K562 (cell line): ENCODE data around the gene OR8G5. TPM values are rescaled to one million over a fixed set of nuclear protein-coding genes. Genes with fewer than 3 reads are reported as not detected.

Source experiments
- ATAC-seq: fragments of 200-7000 bp; cut with Tn5 transposase; 3 replicates; pipeline ENCODE4 v1.9.1; 2020; ENCODE audit warnings: moderate library complexity
- BruUV-seq: library from RNA; stranded (reverse); fragments of 400-500 nt; replicated peaks from 2 replicates; lab custom pipeline; 2021; lab: Mats Ljungman, UMichigan
- CTCF ChIA-PET: fragments of 300-600 bp; formaldehyde crosslinking; extraction: SDS; loops from one replicate; lab custom pipeline; 2021; ENCODE audit warnings: low intra/inter-chr PET ratio; lab: Yijun Ruan, JAX
- POLR2A ChIA-PET: fragments of 300-600, 350-650 bp; sonication (Branson Sonifier 250); formaldehyde crosslinking; extraction: SDS; loops from one replicate; lab custom pipeline; 2021; ENCODE audit warnings: antibody characterized with exemption, inconsistent platforms; lab: Yijun Ruan, JAX
- DNase-seq, 4 experiments: peaks; one replicate each; pipeline versions ENCODE4 v3.0.0 to v3.0.0-alpha.2; 2011 to 2018; ENCODE audit warnings: low spot score in 3 of 4, mixed read lengths in 3 of 4; ENCODE audit errors: extremely low read depth in 1 of 4
- FAIRE-seq: peaks from 2 replicates; lab custom pipeline; 2011; peaks lifted over from hg19 to GRCh38; lab: Jason Lieb, UNC
- H2AFZ ChIP-seq: 2 replicates; pipeline ENCODE4 v1.6.0; 2011; ENCODE audit warnings: low read depth, low read length, control low read depth, inconsistent platforms
- H3K27ac ChIP-seq: fragments of 200-600 bp; 3 replicates; pipeline ENCODE4 v1.8.0; 2011; ENCODE audit warnings: low read depth, mild to moderate bottlenecking, control low read depth, inconsistent platforms, low read length, moderate library complexity, mixed read lengths; ENCODE audit errors: extremely low read depth
- H3K27me3 ChIP-seq, 2 experiments: fragments of 300-600 bp in 1 of 2; 2 replicates in 1 of 2; 3 replicates in 1 of 2; pipeline versions ENCODE4 v1.6.0 to v1.8.0; 2011; ENCODE audit warnings: inconsistent platforms in 2 of 2, low read length in 2 of 2, mild to moderate bottlenecking in 1 of 2, mixed read lengths in 1 of 2, moderate library complexity in 1 of 2; ENCODE audit not compliant: control insufficient read depth in 2 of 2, insufficient read depth in 2 of 2
- H3K36me3 ChIP-seq: fragments of 300-600 bp; 3 replicates; pipeline ENCODE4 v1.8.0; 2011; ENCODE audit warnings: mild to moderate bottlenecking, low read length, inconsistent platforms; ENCODE audit not compliant: control insufficient read depth, insufficient read depth
- H3K4me1 ChIP-seq, 2 experiments: fragments of 200-600 bp in 1 of 2; replicated peaks in 1 of 2; 2 replicates in 1 of 2; 3 replicates in 1 of 2; pipeline versions ENCODE4 v1.5.1 to v1.8.0; 2011; ENCODE audit warnings: inconsistent platforms in 2 of 2, low read length in 2 of 2, mild to moderate bottlenecking in 1 of 2, mixed read lengths in 1 of 2, moderate library complexity in 1 of 2; ENCODE audit not compliant: control insufficient read depth in 2 of 2, insufficient read depth in 2 of 2
- H3K4me2 ChIP-seq: 2 replicates; pipeline ENCODE4 v1.6.1; 2011; ENCODE audit warnings: low read length, control low read depth, inconsistent platforms, mixed read lengths; ENCODE audit not compliant: insufficient read depth
- H3K4me3 ChIP-seq: fragments of 200-600 bp; sonication (generic), shearing (Covaris generic); 2 replicates; pipeline ENCODE4 v1.5.1; 2016; ENCODE audit warnings: control low read depth, inconsistent platforms
- H3K79me2 ChIP-seq: fragments of 200-600 bp; 3 replicates; pipeline ENCODE4 v1.8.0; 2011; ENCODE audit warnings: low read length, inconsistent platforms; ENCODE audit not compliant: control insufficient read depth, insufficient read depth
- H3K9ac ChIP-seq, 2 experiments: 2 replicates each; pipeline versions ENCODE4 v1.6.0 to v1.6.1; 2011; ENCODE audit warnings: low read depth in 2 of 2, low read length in 2 of 2, control low read depth in 1 of 2, inconsistent platforms in 1 of 2, mild to moderate bottlenecking in 1 of 2, mixed read lengths in 1 of 2; ENCODE audit not compliant: insufficient read depth in 1 of 2
- H3K9me1 ChIP-seq: one replicate; pipeline ENCODE4 v1.6.0; 2011; ENCODE audit warnings: inconsistent platforms, mild to moderate bottlenecking, low read length, moderate library complexity; ENCODE audit not compliant: control insufficient read depth, insufficient read depth
- H3K9me3 ChIP-seq: replicated peaks from 2 replicates; pipeline ENCODE4 v1.5.1; 2011; ENCODE audit warnings: low read depth, low read length, inconsistent platforms; ENCODE audit not compliant: control insufficient read depth, insufficient read depth
- H4K20me1 ChIP-seq: replicated peaks from 2 replicates; pipeline ENCODE4 v1.6.1; 2011; ENCODE audit warnings: low read length, inconsistent platforms, mixed read lengths; ENCODE audit not compliant: control insufficient read depth, insufficient read depth
- ADNP ChIP-seq: fragments of 200-800 bp; sonication (Bioruptor generic); IDR thresholded peaks from 2 replicates; pipeline ENCODE4 v1.6.1; 2016; ENCODE audit warnings: missing genetic modification characterization, missing compliant biosample characterization
- KDM4B ChIP-seq, 2 experiments: fragments of 450-650 bp in 1 of 2; sonication (generic) in 1 of 2; IDR thresholded peaks; 2 replicates each; pipeline ENCODE4 v1.6.1; 2016 to 2017; ENCODE audit warnings: borderline replicate concordance in 2 of 2, antibody characterized with exemption in 1 of 2, low read depth in 1 of 2, mild to moderate bottlenecking in 1 of 2
- KLF13 ChIP-seq: fragments of 450-650 bp; IDR thresholded peaks from 2 replicates; pipeline ENCODE4 v1.6.1; 2016; ENCODE audit warnings: missing genetic modification characterization, low read depth, mild to moderate bottlenecking, missing compliant biosample characterization, moderate library complexity, borderline replicate concordance
- POLR2A ChIP-seq: fragments of 450-650 bp; conservative IDR thresholded peaks from 2 replicates; pipeline ENCODE4 v1.6.1; 2016
- PTBP1 ChIP-seq: fragments of 200-400 bp; formaldehyde crosslinking; IDR thresholded peaks from 2 replicates; pipeline ENCODE4 v1.6.1; 2017; ENCODE audit warnings: low read depth, low read length
- RB1 ChIP-seq: fragments of 450-650 bp; IDR thresholded peaks from 2 replicates; pipeline ENCODE4 v1.6.1; 2017; ENCODE audit warnings: low read depth, mild to moderate bottlenecking
- RFX1 ChIP-seq: fragments of 450-650 bp; IDR thresholded peaks from 2 replicates; pipeline ENCODE4 v1.6.1; 2016; ENCODE audit warnings: mild to moderate bottlenecking, moderate library complexity
- ZNF511 ChIP-seq: sonication (generic); formaldehyde crosslinking; IDR thresholded peaks from 2 replicates; pipeline ENCODE4 v1.8.0; 2022; ENCODE audit warnings: mild to moderate bottlenecking, missing genetic modification reagents
- ZNF780A ChIP-seq: fragments of 250-450 bp; sonication (Bioruptor Pico); IDR thresholded peaks from 2 replicates; pipeline ENCODE4 v1.5.0; 2021; ENCODE audit warnings: mild to moderate bottlenecking
- WGBS: fragments of 100-300 bp; shearing (Covaris generic); methylation state at CpG from one replicate; pipeline ENCODE4 v1.1.6; 2016; ENCODE audit warnings: low coverage, mixed read lengths; ENCODE audit not compliant: insufficient coverage; ENCODE audit errors: missing lambda C conversion rate; 5-methylcytosine and 5-hydroxymethylcytosine counted together
- in situ Hi-C: fragments of 300-500 bp; cut with MboI; formaldehyde crosslinking; loops from 4 replicates; pipeline ENCODE4 v1.15.0; 2018; ENCODE audit warnings: inconsistent platforms, mixed read lengths
- intact Hi-C: fragments of 100-400 bp; cut with micrococcal nuclease; formaldehyde crosslinking; loops from 2 replicates; pipeline ENCODE4 v1.14.2; 2022
- polyA plus RNA-seq, 8 experiments: library from polyadenylated mRNA; depleted of rRNA in 4 of 8; stranded (reverse) in 5 of 8; unstranded in 3 of 8; fragments of >200 nt; fragmentation: Nextera tagmentation in 2 of 8; fragmentation: Illumina TruSeq in 1 of 8; extraction: Ambion mirVana in 2 of 8; extraction: Trizol in 1 of 8; gene quantifications; 2 replicates each; pipeline versions ENCODE4 v1.2.1 to v1.2.3, GENCODE V29; 2011 to 2014; ENCODE audit warnings: inconsistent platforms in 1 of 8, missing spikeins in 1 of 8
- total RNA-seq, 7 experiments: library from RNA; depleted of rRNA in 6 of 7; stranded (reverse); fragments of >200 nt in 6 of 7; fragmentation: Illumina TruSeq in 2 of 7; extraction: Trizol in 2 of 7; gene quantifications; 2 replicates each; pipeline versions ENCODE4 v1.2.1 to v1.2.3, GENCODE V29; 2011 to 2021; ENCODE audit warnings: low replicate concordance in 1 of 7

The OR8G5 gene
- total and polyA plus RNA-seq, 9 of the 15 experiments (the other 6 are each of a cell fraction or from before 2014, with no cell fraction given) = 0.18 to 3.8 (median 1.7) TPM

- no peaks in the 10 kb centered on the region for H3K9me3 ChIP-seq
- no peak overlapping the region for H2AFZ ChIP-seq
- POLR2A ChIA-PET = no interaction called here
- FAIRE-seq (no peak), DNase-seq (no peak), ATAC-seq (no peak)
- no peak overlapping the region for H3K27ac ChIP-seq
- no TSS peak for BruUV-seq
- intact Hi-C loops (no loop called here), in situ Hi-C loops (no loop called here)
- 0 out of 3 replicates have a peak, but pooled peaks cover 3% of the 10 kb centered on the region for H3K36me3 ChIP-seq
- H3K4me1 ChIP-seq = no peaks in the 10 kb centered on the region
- H3K9me1 ChIP-seq = no peaks in the 10 kb centered on the region
- CTCF ChIA-PET = no interaction called here
- no peak overlapping the region for H3K4me2 ChIP-seq
- no peaks in the 10 kb centered on the region for H4K20me1 ChIP-seq
- no peak overlapping the region for H3K4me3 ChIP-seq
- no peaks in the 10 kb centered on the region for H3K27me3 ChIP-seq
- no peak overlapping the region for H3K9ac ChIP-seq
- TF ChIP-seq KDM4B (IDR thresholded peaks at IDR 0.05; ENCODE audit: borderline replicate concordance in 2 of 2, low read depth in 1 of 2) = no peak
- TF ChIP-seq RB1 = no peak
- peak; percentile 74 for TF ChIP-seq RFX1
- TF ChIP-seq, all 486 proteins: peak for 1
- H3K79me2 ChIP-seq = no peaks in the 10 kb centered on the region
Measured at GRCh38 chr11:124296016-124296415, 39.8 kb downstream of the OR8G5 start.

DNA sequence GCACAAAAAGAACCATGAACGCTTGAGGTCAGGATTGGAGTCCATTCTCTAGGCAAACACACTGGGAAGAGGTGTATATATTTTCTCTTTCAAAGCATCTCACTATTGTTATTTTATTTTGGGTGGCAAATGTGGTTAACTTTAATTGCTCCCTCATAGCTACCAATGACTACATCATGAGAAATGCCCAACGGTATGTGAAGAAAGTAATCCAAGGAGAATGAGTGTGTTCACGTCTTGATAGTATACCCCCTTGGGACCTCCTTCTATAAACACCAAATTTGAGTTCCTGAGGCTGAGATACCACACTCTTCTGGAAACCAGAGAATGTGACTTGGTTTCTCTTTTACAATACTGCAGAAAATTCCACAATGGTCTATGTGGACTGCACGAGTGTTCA is 41.7 kb downstream of the OR8G5 start:
- Histone ChIP-seq H3K27me3 (no peaks in the 10 kb centered on the region), H3K9me1 (no peaks in the 10 kb centered on the region), H4K20me1 (no peaks in the 10 kb centered on the region), H3K9me3 (no peaks in the 10 kb centered on the region), H3K4me2 (no peak overlapping the region), H3K9ac (no peak overlapping the region), H3K4me1 (no peaks in the 10 kb centered on the region), H3K4me3 (no peak overlapping the region), H2AFZ (no peak overlapping the region), H3K27ac (no peak overlapping the region), H3K79me2 (no peaks in the 10 kb centered on the region), H3K36me3 (0 out of 3 replicates have a peak, but pooled peaks cover 3% of the 10 kb centered on the region)
- no peak for ATAC-seq
- DNase-seq = no peak
- WGBS = 74% methylated on average over 4 of the region's 4 CpGs
- in situ Hi-C loops (no loop called here), intact Hi-C loops (no loop called here)
- ChIA-PET POLR2A (no interaction called here), CTCF (no interaction called here)
- BruUV-seq = no TSS peak
- FAIRE-seq = peak; percentile 23
- TF ChIP-seq ZNF511 (no peak), ADNP (tag) (no peak), PTBP1 (no peak), KLF13 (tag) (no peak), POLR2A (no peak), ZNF780A (no peak)
